ENCODE measurements around the gene SEMA3C.
A peak's percentile ranks its signal among the peaks of the same experiment; 100 is the strongest.

Gene SEMA3C

DNA sequence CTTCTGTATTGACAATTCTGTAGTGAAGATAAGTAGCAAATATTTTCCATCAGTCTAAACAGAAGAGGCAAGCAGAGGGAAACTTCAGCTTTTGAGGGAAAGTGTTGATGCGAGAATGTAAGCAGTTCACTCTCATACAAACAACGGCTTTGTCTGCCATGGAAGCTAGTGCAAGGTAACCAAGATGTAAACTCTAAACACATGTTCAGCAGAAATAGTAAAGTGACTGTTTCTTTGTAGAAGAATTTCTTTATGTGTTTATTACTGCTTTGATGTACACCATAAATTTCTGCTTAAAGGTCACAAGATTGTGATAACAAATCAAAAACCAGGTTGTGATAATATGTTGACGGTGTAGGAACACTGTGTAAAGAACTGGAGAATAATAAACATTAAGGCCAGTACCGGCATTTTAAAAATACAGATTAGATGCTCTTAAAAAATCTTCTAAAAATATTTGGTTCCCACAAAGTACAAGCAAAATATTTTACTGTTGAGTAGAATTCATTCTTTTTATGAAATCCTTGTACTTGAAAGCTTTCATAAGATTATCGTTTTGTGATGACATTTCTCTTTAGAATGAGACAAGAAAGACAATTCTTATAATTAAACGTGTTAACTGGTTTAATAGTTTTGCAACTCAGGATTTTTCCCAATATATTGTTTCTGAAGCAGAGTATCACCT is 34.2 kb downstream of the SEMA3C start:
- DNase-seq, result no peak

- DNase-seq, result no peak
Observed at GRCh38 chr7:80883154-80884025, 35.5 kb downstream of the SEMA3C start.

- no peak for DNase-seq
Observed at GRCh38 chr7:80882213-80882801, 36.5 kb downstream of the SEMA3C start.

DNA sequence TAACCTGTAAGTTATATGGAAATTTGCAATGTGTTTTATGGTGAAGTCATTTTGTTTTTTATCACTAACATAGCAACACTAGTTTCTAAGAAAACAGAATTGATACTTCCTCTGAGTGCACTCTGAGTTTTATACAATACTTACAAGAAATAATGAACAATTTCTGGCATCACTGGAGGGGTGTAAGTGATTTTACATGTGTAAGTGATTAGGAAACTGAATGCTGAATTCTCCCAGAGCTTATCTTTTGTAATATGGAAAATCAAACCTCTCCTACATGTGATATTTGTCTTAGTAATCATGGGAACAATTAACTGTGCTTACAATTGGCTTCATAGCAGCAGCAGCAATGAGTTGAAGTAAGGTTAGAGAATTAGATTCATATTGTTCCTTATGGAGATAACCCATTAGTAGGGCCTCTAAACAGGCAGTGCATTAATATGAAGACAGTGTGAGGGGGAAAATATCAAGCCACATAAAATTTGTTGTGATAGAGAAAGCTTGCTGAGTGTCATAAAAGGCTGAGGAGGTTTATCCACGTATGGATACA is 37.4 kb downstream of the SEMA3C start:
- no peak for DNase-seq

DNA sequence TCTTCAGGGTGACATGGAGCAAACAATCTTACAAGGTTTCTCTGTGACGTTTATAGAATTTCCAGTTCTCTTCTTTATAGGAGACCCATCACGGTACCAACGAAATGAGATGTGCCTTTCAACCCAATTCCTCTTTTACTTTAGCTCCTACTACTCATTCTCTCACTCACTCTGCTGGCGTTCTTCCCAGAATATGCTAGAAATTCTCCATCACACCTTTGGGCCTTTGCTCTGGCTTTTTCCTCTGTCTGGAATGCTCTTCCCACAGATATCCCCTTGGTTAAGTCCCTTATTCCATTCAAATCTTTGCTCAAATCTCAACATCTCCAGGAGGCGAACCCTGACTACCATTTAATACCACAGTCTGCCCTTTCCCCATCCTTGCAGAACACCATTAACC is 39.0 kb downstream of the SEMA3C start:
- DNase-seq, result no peak

GRCh38 chr7:80876894-80877414 is 41.9 kb downstream of the SEMA3C start:
- peak; percentile 37 to 67 for DNase-seq

GRCh38 chr7:80875537-80876120 is 43.2 kb downstream of the SEMA3C start:
- DNase-seq, result no peak

DNA sequence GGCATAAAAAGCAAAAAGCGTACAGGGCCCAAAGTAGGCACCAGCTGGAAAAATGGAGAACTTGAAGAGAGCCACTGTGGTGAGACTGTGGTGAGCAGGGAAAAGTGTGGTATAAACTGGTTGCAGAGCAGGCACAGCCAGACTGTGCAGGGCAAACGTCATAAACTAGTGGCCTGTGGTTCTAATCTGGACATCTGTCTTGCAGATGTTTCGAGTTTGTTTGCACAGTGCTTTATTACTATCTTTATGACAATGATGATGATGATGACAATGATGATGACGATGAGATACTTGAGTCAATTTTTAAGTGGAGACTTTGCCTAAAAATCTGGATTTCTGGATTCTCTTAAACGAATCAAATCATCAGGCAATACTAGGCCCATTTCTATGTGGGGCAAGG is 45.7 kb downstream of the SEMA3C start:
- DNase-seq, result no peak

- DNase-seq, result no peak
Observed at GRCh38 chr7:80871228-80871627, 47.6 kb downstream of the SEMA3C start.

- DNase-seq, result no peak
Observed at GRCh38 chr7:80870813-80871212, 48.0 kb downstream of the SEMA3C start.

GRCh38 chr7:80869821-80870751 is 48.8 kb downstream of the SEMA3C start:
- no peak for DNase-seq

- no peak for DNase-seq
Observed at GRCh38 chr7:80869106-80869784, 49.6 kb downstream of the SEMA3C start.

GRCh38 chr7:80868566-80868965 is 50.3 kb downstream of the SEMA3C start:
- DNase-seq, result no peak

DNA sequence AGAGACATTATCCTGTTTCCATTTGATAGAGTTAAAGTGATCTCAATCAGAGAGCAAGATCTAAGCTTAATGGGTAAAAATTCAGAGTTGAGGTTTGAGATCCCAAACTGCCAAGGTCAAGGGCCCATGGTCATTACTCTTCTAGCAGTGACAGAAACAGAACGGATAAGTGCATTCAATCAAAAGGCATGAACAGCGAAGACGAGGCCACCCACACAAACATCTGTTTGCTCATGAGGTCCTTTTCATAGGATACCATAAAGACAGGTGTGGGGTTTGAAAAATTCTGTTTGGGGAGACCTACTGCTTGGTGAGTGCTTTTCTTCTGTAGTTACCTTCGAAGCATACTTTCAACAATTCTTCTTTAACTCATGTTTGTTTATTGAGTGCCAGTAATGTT is 58.3 kb downstream of the SEMA3C start:
- DNase-seq, result no peak

DNA sequence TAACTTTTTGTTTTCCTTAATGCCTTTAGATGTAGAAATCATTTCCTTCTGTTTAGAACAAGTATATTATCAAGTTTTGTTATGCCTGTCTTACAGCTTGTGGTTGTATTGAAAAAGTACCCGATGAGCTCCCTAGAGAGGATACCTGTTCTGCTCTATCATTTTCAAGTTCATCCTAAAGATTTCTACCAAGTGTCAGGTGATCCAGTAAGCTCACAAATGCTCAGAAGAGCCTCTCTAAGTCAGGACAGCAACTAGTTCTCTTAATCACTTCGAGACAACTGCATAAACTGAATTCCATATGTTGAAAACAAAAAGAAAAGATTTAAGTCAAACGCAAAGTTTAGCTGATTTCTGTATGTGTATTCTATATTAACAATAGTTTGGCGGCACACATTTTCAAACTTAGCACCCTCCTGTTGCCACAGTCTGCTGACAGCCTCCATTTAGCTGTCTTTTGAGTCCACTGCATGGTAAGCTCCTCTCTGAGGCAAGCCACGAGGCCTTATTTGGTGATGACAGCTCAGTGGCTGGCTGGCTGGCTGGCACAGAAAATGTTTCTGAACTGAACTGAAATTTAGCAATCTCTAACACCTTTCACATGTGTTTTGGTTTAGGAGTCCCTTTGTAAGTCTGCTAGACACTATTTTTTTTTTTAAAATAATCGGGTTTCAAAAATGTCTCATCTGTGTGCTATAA is 59.4 kb downstream of the SEMA3C start:
- DNase-seq, result no peak

DNA sequence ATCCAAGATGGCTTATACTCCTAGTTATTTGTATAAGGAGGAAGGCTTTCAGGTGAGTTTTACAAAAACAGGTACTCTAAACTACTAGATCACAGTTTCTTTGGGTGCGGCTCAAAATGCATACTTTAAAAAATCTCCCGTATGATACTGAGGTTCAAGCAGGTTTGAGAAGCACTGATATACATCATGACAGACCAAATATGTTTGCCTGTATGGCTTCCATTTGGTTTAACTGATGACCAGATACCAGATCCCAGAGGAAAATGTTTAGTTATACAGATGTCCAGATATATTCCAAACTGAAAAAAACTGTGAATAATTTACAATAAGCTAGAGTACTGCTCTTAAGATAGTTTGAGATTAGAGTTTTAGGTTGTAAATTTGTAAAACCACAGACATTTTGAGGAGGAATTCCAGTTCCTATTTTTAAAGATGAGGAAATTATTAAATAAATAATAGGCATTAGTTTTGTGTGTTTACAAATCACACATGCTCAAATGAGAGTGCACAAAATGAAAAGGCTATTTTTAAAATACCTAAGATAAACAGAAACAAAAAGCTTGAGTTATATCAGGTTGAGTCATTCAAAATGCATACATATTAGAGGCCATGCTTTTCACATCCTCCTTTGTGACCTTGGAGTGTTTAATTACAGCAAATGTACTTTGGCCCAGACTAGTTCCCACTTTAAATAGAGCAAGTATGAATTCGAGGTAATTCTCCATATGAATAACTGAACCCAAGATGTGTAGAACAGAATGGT is 60.5 kb downstream of the SEMA3C start:
- no peak for DNase-seq

DNA sequence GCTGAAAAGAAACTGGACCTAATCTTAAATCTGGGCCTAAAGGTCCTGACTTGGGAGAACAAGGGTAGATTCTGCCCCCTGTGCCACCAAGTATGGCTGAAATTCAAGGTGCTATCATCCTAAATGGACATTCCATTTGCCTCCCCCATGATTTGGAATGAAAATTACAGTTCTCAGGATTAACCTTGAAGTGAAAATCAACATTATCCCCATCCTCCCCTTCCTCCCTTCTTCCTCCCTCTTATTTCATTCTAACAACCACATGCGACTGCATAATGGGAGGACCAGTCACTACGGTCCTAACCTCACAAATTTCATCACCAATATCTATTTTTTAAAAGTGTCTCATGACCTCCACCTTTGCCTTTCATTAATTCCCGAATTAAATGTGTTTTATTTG is 62.1 kb downstream of the SEMA3C start:
- no peak for DNase-seq

DNA sequence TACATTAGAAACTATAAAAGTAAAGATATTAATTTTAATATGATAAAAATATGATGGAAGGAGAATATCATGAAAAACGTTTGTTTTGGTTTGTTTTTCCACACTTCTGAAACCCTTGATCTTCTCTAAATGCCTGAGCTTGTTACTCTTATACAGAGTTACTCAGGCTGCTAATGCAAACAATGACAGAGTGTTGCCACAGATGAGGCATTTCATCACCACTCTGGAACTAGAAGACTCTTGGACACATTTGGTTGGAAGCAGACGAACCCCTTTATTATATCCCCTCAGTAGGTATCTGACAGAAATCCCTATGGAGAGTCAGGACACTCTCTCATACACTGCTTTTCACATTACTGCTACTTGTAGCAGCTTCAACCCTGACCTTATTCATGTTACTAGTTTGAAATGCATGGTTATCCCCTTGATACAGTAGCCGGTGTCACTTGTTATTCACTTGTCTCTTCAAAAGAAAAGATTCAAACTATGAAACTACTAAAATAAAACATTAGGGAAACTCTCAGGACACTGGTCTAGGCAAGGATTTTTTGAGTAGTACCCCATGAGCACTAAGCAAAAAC is 66.9 kb downstream of the SEMA3C start:
- no peak for DNase-seq

GRCh38 chr7:80848841-80849240 is 70.0 kb downstream of the SEMA3C start:
- no peak for DNase-seq
